Measurements from ENCODE around the gene RASSF4.

Gene RASSF4

GRCh38 chr10:44958898-44959246, 730 bp upstream of the RASSF4 start (continued):
- TF ChIP-seq KLF10 (tag by site-specific recombination; IDR thresholded peaks at IDR 0.05) (no peak), ZNF146 (tag by site-specific recombination; IDR thresholded peaks at IDR 0.05) (no peak), MZF1 (tag by site-specific recombination; IDR thresholded peaks at IDR 0.05; ENCODE audit: borderline replicate concordance) (no peak), ZBTB17 (tag by site-specific recombination; IDR thresholded peaks at IDR 0.05) (no peak), RBAK (tag by site-specific recombination; IDR thresholded peaks at IDR 0.05) (no peak), OVOL3 (tag by site-specific recombination; IDR thresholded peaks at IDR 0.05) (no peak), ZNF624 (tag by site-specific recombination; IDR thresholded peaks at IDR 0.05) (no peak), ZNF747 (tag by site-specific recombination; IDR thresholded peaks at IDR 0.05) (no peak)

DNA sequence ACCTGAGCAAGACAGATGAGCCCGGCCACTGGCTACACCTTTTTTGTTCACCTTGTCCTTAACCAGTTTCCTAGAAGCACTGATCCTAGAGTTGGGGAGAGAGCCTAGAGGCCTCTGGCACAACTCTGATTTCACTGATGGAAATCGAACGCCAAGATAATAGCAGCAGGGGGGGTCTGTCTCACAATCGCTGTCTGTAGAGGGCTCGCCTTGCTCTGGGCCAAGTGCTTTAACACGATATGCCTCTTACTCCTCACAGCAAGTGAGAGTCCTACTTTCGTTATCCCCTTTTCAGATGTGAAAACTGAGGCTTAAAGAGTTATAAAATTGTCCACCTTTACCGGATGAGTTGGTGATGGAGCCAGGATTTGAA, 472 bp downstream of the RASSF4 start:
- POLR2A ChIA-PET = interaction anchor here (1.0 kb wide), 1 partner anchor 19 kb away, joined by 4 read pairs; the partner anchor contains the start of gene DEPP1
- CTCF ChIA-PET = no interaction called here
- H3K27ac ChIP-seq (ENCODE audit: extremely low read depth, low read depth, low read length) = no peak overlapping the region; the same call in 1 of the 2 replicates
- H3K4me3 ChIP-seq (ENCODE audit: low read depth, low read length) = no peak overlapping the region
- no peaks in the 10 kb centered on the region for H3K36me3 ChIP-seq (ENCODE audit: control insufficient read depth in 2 of 2, insufficient read depth in 1 of 2, low read length in 2 of 2)
- TF ChIP-seq ZNF248 (tag by site-specific recombination; IDR thresholded peaks at IDR 0.05) (no peak), ZBTB48 (tag by site-specific recombination; IDR thresholded peaks at IDR 0.05) (no peak), ZNF433 (tag by site-specific recombination; IDR thresholded peaks at IDR 0.05; ENCODE audit: low read depth) (no peak), PRDM2 (tag by site-specific recombination; IDR thresholded peaks at IDR 0.05; ENCODE audit: borderline replicate concordance) (no peak), PRDM1 (tag by site-specific recombination; IDR thresholded peaks at IDR 0.05) (peak; percentile 38; the same call in 1 of the 2 replicates), EGR2 (tag by site-specific recombination; IDR thresholded peaks at IDR 0.05; ENCODE audit: low read depth) (no peak), YY1 (tag by site-specific recombination; IDR thresholded peaks at IDR 0.05) (no peak)
- H3K4me1 ChIP-seq (ENCODE audit: control insufficient read depth, insufficient read depth, low read length) = peaks cover 10% of the 10 kb centered on the region; the same call in 1 of the 2 replicates
- no peaks in the 10 kb centered on the region for H3K9me3 ChIP-seq (ENCODE audit: control insufficient read depth, insufficient read depth, low read depth, low read length)

DNA sequence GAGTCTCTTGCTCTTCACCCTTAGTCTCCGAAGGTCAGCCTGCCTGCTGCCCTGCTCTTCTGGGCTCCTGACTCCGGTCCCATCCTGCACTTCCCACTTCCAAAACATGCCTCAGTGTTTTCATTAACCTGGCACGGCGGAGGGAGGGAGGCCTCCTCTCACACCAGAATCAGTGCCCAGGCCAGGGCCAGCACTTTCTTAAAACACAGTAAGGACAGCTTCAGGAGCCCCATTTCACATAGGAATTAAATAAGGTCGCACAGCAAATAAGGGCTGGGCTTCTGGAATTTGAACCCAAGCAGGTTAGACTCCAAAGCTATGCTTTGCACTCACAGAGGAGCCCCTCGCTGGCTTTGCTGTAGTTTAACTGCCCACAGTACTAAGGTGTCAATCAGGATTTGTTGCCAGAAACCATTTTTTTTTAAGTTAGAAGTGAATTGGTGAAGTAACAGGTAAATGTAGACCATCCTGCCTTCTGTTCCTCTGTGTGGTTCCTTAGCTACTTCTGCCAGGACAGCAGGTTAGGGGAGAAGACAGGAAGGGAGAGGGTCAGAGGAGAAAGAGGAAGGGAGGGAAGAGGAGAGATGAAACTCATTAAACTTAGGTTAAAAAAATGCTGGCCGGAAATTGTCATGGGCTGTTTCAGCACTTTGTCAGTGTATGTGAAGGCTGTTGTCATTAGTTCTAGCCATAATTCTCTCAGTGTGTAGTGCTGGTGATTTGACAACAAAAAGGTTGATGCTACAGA, 1.1 kb downstream of the RASSF4 start:
- Histone ChIP-seq H3K9me3 (ENCODE audit: control insufficient read depth, insufficient read depth, low read depth, low read length) (no peaks in the 10 kb centered on the region), H3K27ac (ENCODE audit: extremely low read depth, low read depth, low read length) (no peak overlapping the region), H3K4me1 (ENCODE audit: control insufficient read depth, insufficient read depth, low read length) (peaks cover 10% of the 10 kb centered on the region; the same call in 1 of the 2 replicates), H3K36me3 (ENCODE audit: control insufficient read depth in 2 of 2, insufficient read depth in 1 of 2, low read length in 2 of 2) (no peaks in the 10 kb centered on the region), H3K4me3 (ENCODE audit: low read depth, low read length) (no peak overlapping the region)
- ChIA-PET POLR2A (no interaction called here), CTCF (interaction anchor here (0.6 kb wide), 1 partner anchor 350 kb away, joined by 5 read pairs; no protein-coding TSS in a partner anchor)
- no peak for TF ChIP-seq ZNF664 (tag by site-specific recombination; IDR thresholded peaks at IDR 0.05)
